HG02840 (cell line): ENCODE results near the gene NR3C2.

Experiments used
- ATAC-seq: cut with Tn5 transposase; IDR thresholded peaks from one replicate; pipeline ENCODE4 v1.9.1; 2021; ENCODE audit warnings: mild to moderate bottlenecking, moderate library complexity, moderate number of reproducible peaks; ENCODE audit not compliant: unreplicated experiment, low FRiP score

The NR3C2 gene

GRCh38 chr4:148030193-148030873 lies 411.9 kb downstream of the NR3C2 start:
- ATAC-seq = no peak

GRCh38 chr4:148029781-148030180 lies 412.4 kb downstream of the NR3C2 start:
- ATAC-seq = no peak
